GM19455 (cell line): ENCODE measurements around the gene TM9SF2.
A peak's percentile ranks its signal among the peaks of the same experiment; 100 is the strongest.

Experiments
- ATAC-seq: cut with Tn5 transposase; IDR thresholded peaks from one replicate; pipeline ENCODE4 v1.9.1; 2021; ENCODE audit not compliant: unreplicated experiment

Gene TM9SF2

GRCh38 chr13:99495466-99496183, 5.6 kb upstream of the TM9SF2 start:
- no peak for ATAC-seq

- peak; percentile 50 for ATAC-seq
Measured at GRCh38 chr13:99496184-99497142, 4.8 kb upstream of the TM9SF2 start.

- ATAC-seq, result peak; percentile 48
Measured at GRCh38 chr13:99498171-99499161, 2.8 kb upstream of the TM9SF2 start.

GRCh38 chr13:99500839-99501183, 461 bp upstream of the TM9SF2 start:
- peak; percentile 1 for ATAC-seq

GRCh38 chr13:99501848-99502301, 603 bp downstream of the TM9SF2 start:
- no peak for ATAC-seq

GRCh38 chr13:99505814-99506269, 4.6 kb downstream of the TM9SF2 start:
- ATAC-seq, result no peak

- peak; percentile 67 for ATAC-seq
Measured at GRCh38 chr13:99506634-99507033, 5.4 kb downstream of the TM9SF2 start.

- ATAC-seq, result no peak
Measured at GRCh38 chr13:99507054-99507453, 5.8 kb downstream of the TM9SF2 start.

- no peak for ATAC-seq
Measured at GRCh38 chr13:99507551-99507950, 6.3 kb downstream of the TM9SF2 start.

GRCh38 chr13:99507986-99508385, 6.7 kb downstream of the TM9SF2 start:
- ATAC-seq, result no peak

- no peak for ATAC-seq
Measured at GRCh38 chr13:99509479-99509878, 8.2 kb downstream of the TM9SF2 start.

- ATAC-seq, result no peak
Measured at GRCh38 chr13:99514801-99515200, 13.5 kb downstream of the TM9SF2 start.

- no peak for ATAC-seq
Measured at GRCh38 chr13:99516153-99516929, 15.1 kb downstream of the TM9SF2 start.

- no peak for ATAC-seq
Measured at GRCh38 chr13:99517577-99517976, 16.3 kb downstream of the TM9SF2 start.

GRCh38 chr13:99517984-99518383, 16.7 kb downstream of the TM9SF2 start:
- ATAC-seq, result no peak

- ATAC-seq, result no peak
Measured at GRCh38 chr13:99522298-99522697, 21.0 kb downstream of the TM9SF2 start.

GRCh38 chr13:99523838-99524237, 22.6 kb downstream of the TM9SF2 start:
- no peak for ATAC-seq

GRCh38 chr13:99525967-99526366, 24.7 kb downstream of the TM9SF2 start:
- no peak for ATAC-seq

- no peak for ATAC-seq
Measured at GRCh38 chr13:99526549-99526948, 25.3 kb downstream of the TM9SF2 start.

- no peak for ATAC-seq
Measured at GRCh38 chr13:99527301-99527700, 26.0 kb downstream of the TM9SF2 start.
